ENCODE data around the gene C14orf39.

Gene C14orf39

GRCh38 chr14:60485598-60486251, at the start of gene C14orf39:
C14orf39 (minus strand) TSS chr14:60486063; CDS start chr14:60485078, 985 bp downstream.
- no peak for DNase-seq

DNA sequence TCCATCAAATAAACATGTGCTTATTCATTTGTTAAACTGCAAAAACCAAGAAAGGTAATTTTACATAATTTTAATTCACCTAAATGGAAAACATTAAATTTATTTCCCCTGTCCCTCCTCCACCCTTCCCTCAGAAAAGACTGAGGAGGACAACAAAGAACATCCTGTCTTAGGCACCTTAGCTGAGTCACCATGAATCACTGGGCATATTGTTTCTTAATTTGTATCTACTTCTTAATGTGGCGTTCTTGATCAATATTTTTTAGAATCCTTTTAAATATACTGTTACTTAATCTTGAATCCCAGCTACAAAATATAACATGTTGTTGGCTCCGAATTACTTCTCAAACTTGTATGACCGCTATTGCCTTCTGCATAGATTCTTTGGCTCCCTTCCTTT, 46.6 kb upstream of the C14orf39 start:
- no peak for DNase-seq

DNA sequence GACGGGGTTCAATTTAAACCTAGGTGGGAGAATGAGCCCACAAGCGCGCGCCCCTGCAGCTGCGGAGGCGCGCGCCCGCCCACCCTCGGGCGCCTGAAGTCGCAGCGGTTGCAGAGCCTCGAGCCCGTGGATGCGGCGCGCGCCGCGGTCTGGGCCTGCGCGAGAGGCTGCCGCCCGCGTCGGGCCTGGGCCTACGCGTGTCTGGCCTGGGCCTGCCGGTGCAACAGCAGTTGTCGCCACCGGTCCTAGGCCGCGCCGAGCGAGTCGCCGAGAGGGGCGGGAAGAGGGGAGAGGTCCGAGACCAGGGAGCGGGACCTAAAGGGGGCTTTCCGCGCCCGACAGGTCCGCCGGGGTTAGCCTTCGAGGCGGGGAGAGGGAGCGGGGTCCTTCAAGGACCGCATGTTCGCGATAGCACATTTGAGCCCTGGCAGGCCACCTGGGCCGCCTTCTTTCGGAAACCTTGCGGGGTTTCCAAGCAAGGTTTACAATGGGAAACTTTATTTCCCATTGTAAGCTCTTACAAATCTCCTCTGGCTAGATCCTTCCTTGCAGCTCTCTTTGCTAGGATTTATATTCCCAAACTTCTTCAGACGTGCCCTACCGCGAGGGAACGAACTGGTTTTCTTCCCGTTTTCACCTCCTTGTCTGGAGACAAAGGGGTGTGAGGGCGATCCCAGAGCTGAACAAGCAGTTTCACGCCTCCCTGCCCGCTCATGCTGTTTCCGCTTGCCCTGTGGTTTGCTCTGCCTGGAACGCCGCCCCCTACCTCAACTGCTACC, 29.8 kb upstream of the C14orf39 start:
- DNase-seq, result no peak

DNA sequence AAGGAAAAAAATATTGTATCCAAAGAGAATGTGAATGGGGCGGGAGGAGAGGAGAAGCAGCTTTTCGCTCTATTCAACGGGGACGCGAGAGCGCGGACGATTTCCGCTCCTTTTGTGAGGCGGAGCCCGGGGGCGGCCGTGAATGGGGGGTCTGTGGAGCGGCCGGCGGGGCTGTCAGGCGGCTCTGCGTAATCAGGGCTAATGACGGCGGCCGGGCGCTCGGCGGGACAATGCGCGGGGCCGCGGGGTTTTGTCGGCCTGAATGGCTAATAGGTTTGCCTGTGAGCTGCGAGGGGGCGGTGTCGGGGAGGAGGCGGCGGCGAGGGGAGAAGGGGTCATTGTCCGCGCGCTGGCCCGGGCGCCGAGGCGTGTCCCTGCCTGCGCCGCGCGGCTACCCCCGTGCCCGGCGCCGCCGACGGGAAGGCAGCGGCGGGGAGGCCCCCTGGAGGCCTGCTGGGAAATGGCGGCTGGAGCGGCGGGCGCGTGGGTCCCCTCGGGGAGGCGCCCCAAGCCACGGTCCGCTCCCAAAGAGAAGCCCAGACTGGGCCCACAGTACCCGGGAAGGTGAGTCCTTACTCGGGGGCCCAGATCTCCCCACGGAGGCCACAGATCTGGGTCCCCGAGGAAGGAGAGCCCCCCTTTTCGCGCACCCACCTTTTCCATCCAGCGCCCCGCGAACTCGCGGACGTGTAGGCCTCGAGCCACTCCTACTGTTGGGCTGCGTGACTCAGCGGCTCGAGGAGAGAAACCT, 29.1 kb upstream of the C14orf39 start:
- no peak for DNase-seq

DNA sequence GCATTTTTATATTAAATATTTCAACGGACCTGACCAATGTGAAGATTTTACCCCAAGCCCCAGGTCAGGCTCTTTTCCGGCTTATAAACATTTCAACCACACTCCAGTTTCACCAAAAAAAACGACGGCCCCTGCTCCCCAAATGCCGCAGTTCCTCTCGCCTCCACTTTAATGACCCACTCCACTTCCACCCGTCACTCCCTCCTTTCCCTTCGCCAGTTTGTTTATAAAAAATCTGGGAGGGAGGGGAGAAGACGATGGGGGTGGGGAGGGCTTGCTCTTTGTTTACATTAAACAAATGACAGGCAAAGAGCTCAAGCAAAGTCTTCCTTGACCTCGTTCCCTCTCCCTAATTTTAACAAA, 28.5 kb upstream of the C14orf39 start:
- no peak for DNase-seq

GRCh38 chr14:60512973-60513571, 27.2 kb upstream of the C14orf39 start:
- no peak for DNase-seq

DNA sequence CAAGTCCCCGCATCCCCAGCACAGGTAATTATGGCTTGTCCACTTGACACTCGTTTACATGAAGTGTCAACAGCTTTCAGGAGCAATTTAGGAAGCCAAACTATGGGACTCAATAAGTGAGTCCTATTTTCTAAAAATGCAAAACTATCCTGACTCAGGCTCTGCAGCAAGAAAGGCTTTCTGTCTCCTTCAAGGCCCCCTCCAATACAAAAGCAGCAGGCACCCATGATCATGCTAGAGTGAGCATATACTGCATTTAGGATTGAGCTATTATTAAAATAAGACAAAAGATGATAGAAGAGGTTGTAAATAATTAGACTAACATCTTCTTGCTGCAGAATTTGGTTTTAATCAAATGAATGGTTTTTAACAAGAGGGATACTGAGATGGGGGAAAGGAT, 26.3 kb upstream of the C14orf39 start:
- DNase-seq, result no peak

DNA sequence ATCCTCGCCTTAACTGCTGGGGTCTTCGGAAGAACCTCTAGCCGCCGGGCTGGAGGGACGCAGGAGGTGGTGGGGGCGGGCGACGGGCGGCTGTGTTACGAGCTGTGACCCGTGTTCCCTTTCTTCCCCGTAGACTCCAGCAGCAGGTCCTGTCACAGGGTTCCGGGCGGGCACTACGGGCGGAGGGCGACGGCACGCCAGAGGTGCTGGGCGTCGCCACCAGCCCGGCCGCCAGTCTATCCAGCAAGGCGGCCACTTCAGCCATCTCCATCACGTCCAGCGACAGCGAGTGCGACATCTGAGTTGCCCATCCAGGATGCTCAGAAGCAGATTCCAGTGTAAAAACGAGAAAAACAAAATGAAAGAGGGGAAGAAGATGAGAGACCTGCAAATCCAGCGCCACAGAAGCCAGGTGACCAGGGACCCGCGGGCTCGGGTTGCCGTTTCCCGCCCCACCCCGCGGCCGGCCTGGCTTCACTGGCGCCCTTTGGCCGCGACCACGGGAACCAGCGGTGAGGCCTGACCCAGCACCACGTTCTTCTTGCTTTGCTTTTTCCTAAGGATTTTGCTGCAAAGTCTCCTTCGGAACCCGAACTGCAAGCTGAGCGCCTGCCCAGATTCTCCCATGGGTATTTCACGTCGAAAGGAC, 25.2 kb upstream of the C14orf39 start:
- DNase-seq, result no peak

DNA sequence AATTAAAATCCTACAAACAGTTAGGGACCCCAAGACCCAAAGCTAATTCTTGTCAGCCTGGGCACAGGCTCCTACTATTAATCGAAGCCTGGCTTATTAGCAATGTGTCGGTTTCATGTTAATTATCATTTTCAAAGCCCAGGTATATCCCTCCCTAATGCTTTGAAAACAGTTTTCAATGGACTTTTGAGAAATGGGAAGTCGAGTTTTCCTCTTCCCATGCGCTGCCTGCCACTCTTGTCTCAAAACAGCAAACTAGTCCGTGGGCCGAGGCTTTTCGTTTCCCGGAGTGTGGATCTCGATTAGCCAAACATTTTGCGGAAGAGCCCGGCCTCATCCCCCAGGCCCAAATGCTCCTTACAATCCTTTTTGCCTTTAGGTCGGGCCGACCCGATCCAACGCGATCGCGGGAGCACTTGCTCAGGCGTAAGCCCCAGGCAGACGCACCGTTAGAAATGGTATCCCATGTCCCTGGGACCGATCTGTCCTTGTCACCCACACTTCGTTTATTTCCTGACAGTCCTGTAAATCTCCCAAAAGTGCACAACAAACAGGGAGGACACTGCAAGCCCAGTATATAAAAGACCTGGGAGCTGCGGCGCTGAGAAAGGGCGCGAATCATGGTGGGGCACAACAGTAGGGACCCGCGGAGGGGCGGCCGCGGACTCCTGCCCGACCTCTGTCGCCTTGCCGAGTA, 24.5 kb upstream of the C14orf39 start:
- DNase-seq, result no peak

GRCh38 chr14:60509438-60510253, 23.8 kb upstream of the C14orf39 start:
- DNase-seq, result no peak

- DNase-seq, result no peak
These were observed 23.0 kb upstream of the C14orf39 start, which contains the start of gene SIX6 for GRCh38 chr14:60508707-60509437. SIX6 (plus strand) TSS chr14:60509146; CDS start chr14:60509399, 253 bp downstream.

- DNase-seq, result no peak
These were observed 22.5 kb upstream of the C14orf39 start for GRCh38 chr14:60508363-60508706.

GRCh38 chr14:60506985-60507829, 21.3 kb upstream of the C14orf39 start:
- DNase-seq, result no peak

GRCh38 chr14:60506462-60506984, 20.7 kb upstream of the C14orf39 start:
- no peak for DNase-seq

DNA sequence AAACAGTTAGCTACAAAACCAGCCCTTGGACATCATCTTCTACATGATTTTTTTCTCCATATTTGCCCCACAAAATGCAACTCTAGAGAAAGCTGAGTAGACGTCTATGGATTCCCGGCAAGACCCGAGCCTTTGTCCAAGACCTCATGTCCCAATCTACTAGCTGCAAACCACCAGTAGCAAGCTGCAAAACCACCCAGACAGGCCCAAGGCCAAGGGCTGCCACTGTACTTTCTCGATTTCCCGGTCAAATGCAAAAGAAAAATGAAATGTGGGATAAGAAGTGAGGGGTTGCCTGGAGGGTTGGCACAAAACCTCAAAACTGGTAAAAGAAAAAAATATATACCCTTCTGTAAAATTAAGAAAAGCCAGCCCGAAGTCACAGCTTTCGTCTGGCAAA, 20.1 kb upstream of the C14orf39 start:
- no peak for DNase-seq

GRCh38 chr14:60505448-60505847, 19.6 kb upstream of the C14orf39 start:
- DNase-seq, result no peak

- DNase-seq, result no peak
These were observed 16.7 kb upstream of the C14orf39 start for GRCh38 chr14:60502541-60502940.

GRCh38 chr14:60495946-60496345, 10.1 kb upstream of the C14orf39 start:
- no peak for DNase-seq

DNA sequence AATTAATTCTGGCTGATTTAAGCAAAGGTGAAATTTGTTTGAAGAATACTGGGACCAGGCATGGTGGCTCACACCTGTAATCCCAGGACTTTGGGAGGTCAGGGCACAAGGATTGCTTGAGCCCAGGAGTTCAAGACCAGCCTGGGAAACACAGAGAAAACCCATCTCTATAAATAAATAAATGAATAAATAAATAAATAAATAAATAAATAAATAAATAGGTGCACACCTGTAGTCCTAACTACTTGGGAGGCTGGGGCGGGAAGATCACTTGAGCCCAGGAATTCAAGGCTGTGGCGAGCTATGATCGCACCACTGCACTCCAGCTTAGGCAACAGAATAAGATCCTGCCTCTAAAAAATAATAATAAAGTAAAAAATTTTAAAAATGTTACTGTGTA, 4.4 kb upstream of the C14orf39 start:
- no peak for DNase-seq

All from CD4-positive, alpha-beta T cell treated with Interleukin-15 for 1 hour (primary cell).